Non-pigmented ciliary epithelial cell (primary cell): ENCODE data around the gene FBXO44.

ENCODE experiments used
- DNase-seq: peaks from one replicate; pipeline ENCODE4 v3.0.0-alpha.2; 2010; ENCODE audit warnings: low read depth

FBXO44 gene

GRCh38 chr1:11640101-11640500 is 14.6 kb upstream of the FBXO44 start:
- DNase-seq: no peak

- no peak for DNase-seq
Observed at GRCh38 chr1:11640944-11641343, 13.7 kb upstream of the FBXO44 start.

GRCh38 chr1:11641776-11642305 is 12.8 kb upstream of the FBXO44 start:
- no peak for DNase-seq

GRCh38 chr1:11642418-11643017 is 12.2 kb upstream of the FBXO44 start:
- DNase-seq: peak; percentile 24

- no peak for DNase-seq
Observed at GRCh38 chr1:11643782-11644181, 10.9 kb upstream of the FBXO44 start.

- no peak for DNase-seq
Observed at GRCh38 chr1:11645270-11645669, 9.4 kb upstream of the FBXO44 start.

GRCh38 chr1:11645670-11646265 is 8.9 kb upstream of the FBXO44 start:
- DNase-seq: peak; percentile 34

GRCh38 chr1:11646317-11646716 is 8.4 kb upstream of the FBXO44 start:
- DNase-seq: no peak

- DNase-seq: no peak
Observed at GRCh38 chr1:11647333-11647732, 7.3 kb upstream of the FBXO44 start.

GRCh38 chr1:11648039-11648438 is 6.6 kb upstream of the FBXO44 start:
- no peak for DNase-seq

GRCh38 chr1:11648732-11649158 is 5.9 kb upstream of the FBXO44 start:
- DNase-seq: no peak

GRCh38 chr1:11649237-11649623 is 5.4 kb upstream of the FBXO44 start:
- DNase-seq: no peak

- no peak for DNase-seq
Observed at GRCh38 chr1:11649624-11650330, 4.9 kb upstream of the FBXO44 start.

GRCh38 chr1:11650331-11650991 is 4.2 kb upstream of the FBXO44 start:
- DNase-seq: no peak

GRCh38 chr1:11651017-11651416 is 3.7 kb upstream of the FBXO44 start:
- no peak for DNase-seq

GRCh38 chr1:11652203-11652780 is 2.4 kb upstream of the FBXO44 start:
- DNase-seq: no peak

GRCh38 chr1:11653101-11653860 is 1.4 kb upstream of the FBXO44 start:
- no peak for DNase-seq

- no peak for DNase-seq
Observed at GRCh38 chr1:11653861-11654136, 878 bp upstream of the FBXO44 start.

GRCh38 chr1:11654939-11655808 is 497 bp downstream of the FBXO44 start:
- DNase-seq: no peak

- DNase-seq: no peak
Observed at GRCh38 chr1:11657654-11658053, 3.0 kb downstream of the FBXO44 start.

GRCh38 chr1:11658542-11658941 is 3.9 kb downstream of the FBXO44 start:
- no peak for DNase-seq
